Thyroid gland (tissue), 4 donors: ENCODE data around the gene JMJD1C.

ENCODE experiments used
- CTCF ChIP-seq, 6 experiments: fragments of 200-600 bp in 3 of 6; fragments of 450-650 bp in 3 of 6; sonication (generic) in 3 of 6; IDR thresholded peaks; one replicate each; pipeline ENCODE4 v1.5.1; 2016 to 2019; ENCODE audit warnings: antibody characterized with exemption in 6 of 6, mild to moderate bottlenecking in 2 of 6, inconsistent platforms in 1 of 6, moderate library complexity in 1 of 6
- POLR2A ChIP-seq, 2 donors: fragments of 450-650 bp; IDR thresholded peaks; one replicate each; pipeline ENCODE4 v1.6.1; 2017; ENCODE audit warnings: antibody characterized with exemption in 2 of 2, mild to moderate bottlenecking in 2 of 2, moderate library complexity in 1 of 2

GRCh38 chr10:63455507-63455906, 10.3 kb downstream of the JMJD1C start:
- no peak for TF ChIP-seq CTCF (IDR thresholded peaks at IDR 0.05)
- no peak for TF ChIP-seq POLR2A (IDR thresholded peaks at IDR 0.05)
